Colonic mucosa (tissue), 4 donors: Measurements from ENCODE around the gene IL21R. TPM values are rescaled to one million over a fixed set of nuclear protein-coding genes. Genes with fewer than 3 reads are reported as not detected.
A peak's percentile ranks its signal among the peaks of the same experiment; 100 is the strongest.

ENCODE experiments used
- DNase-seq: peaks from one replicate; pipeline ENCODE4 v3.0.0-alpha.2; 2020
- H3K27ac ChIP-seq: fragments of 200-600 bp; one replicate; pipeline ENCODE4 v1.8.0; 2021
- H3K27me3 ChIP-seq: fragments of 200-600 bp; one replicate; pipeline ENCODE4 v1.8.0; 2021
- H3K36me3 ChIP-seq: fragments of 200-600 bp; one replicate; pipeline ENCODE4 v1.8.0; 2021
- H3K4me1 ChIP-seq: fragments of 200-600 bp; one replicate; pipeline ENCODE4 v1.8.0; 2021; ENCODE audit warnings: mild to moderate bottlenecking
- H3K4me3 ChIP-seq: fragments of 200-600 bp; one replicate; pipeline ENCODE4 v1.8.0; 2021
- H3K9ac ChIP-seq, 2 donors: one replicate each; pipeline ENCODE4 v1.7.0; 2013; ENCODE audit warnings: control low read depth in 2 of 2, low read depth in 2 of 2, low read length in 2 of 2
- H3K9me3 ChIP-seq: fragments of 200-600 bp; one replicate; pipeline ENCODE4 v1.8.0; 2021
- intact Hi-C: fragments of 100-400 bp; cut with DNase I; formaldehyde crosslinking; loops from one replicate; pipeline ENCODE4 v1.14.1; 2022
- total RNA-seq, 2 donors: library from RNA; stranded (reverse); fragmentation: NEBNext Ultra II Directional in 1 of 2; extraction: Animal tissue kit (Norgen Biotek cat#: 25700) in 1 of 2; gene quantifications; one replicate each; pipeline ENCODE4 v1.2.1, GENCODE V29; 2021
- TF ChIP-seq, protein P1 (sequence below): fragments of 200-600 bp; IDR thresholded peaks from one replicate; pipeline ENCODE4 v1.8.0; 2022; ENCODE audit warnings: antibody characterized with exemption, mild to moderate bottlenecking
- donor health status: healthy.
- donor health status: DM: no; HTN: no; CAD: no.
- donor health status: DM: no; HTN: no; CAD: no.

Gene IL21R
- under 1 TPM; 0.56 to 0.91 TPM for total RNA-seq

- H3K27ac ChIP-seq: no peak within 1 kb of the TSS
- H3K9me3 ChIP-seq: no peaks in the 10 kb centered on the region
- peak within 1 kb of the TSS; percentile 18 for H3K4me3 ChIP-seq
- TF ChIP-seq, protein P1, sequence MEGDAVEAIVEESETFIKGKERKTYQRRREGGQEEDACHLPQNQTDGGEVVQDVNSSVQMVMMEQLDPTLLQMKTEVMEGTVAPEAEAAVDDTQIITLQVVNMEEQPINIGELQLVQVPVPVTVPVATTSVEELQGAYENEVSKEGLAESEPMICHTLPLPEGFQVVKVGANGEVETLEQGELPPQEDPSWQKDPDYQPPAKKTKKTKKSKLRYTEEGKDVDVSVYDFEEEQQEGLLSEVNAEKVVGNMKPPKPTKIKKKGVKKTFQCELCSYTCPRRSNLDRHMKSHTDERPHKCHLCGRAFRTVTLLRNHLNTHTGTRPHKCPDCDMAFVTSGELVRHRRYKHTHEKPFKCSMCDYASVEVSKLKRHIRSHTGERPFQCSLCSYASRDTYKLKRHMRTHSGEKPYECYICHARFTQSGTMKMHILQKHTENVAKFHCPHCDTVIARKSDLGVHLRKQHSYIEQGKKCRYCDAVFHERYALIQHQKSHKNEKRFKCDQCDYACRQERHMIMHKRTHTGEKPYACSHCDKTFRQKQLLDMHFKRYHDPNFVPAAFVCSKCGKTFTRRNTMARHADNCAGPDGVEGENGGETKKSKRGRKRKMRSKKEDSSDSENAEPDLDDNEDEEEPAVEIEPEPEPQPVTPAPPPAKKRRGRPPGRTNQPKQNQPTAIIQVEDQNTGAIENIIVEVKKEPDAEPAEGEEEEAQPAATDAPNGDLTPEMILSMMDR: no peak
- H3K36me3 ChIP-seq: no peaks in the 10 kb centered on the region
- no peaks in the 10 kb centered on the region for H3K4me1 ChIP-seq
- intact Hi-C loops: no loop called here
- H3K9ac ChIP-seq: peak within 1 kb of the TSS in 1 of 2 donors; percentile 47
- peak; percentile 57 for DNase-seq
- no peaks in the 10 kb centered on the region for H3K27me3 ChIP-seq
Observed at GRCh38 chr16:27401768-27402568, at the start of gene IL21R. TSS of gene IL21R (plus strand) at chr16:27402174. CDS start at chr16:27430072, 27,898 bp downstream.

GRCh38 chr16:27353853-27354252 lies 48.1 kb upstream of the IL21R start:
- intact Hi-C loops: no loop called here

GRCh38 chr16:27355610-27356009 lies 46.4 kb upstream of the IL21R start:
- intact Hi-C loops: no loop called here
- H3K27ac ChIP-seq: no peak overlapping the region
- no peaks in the 10 kb centered on the region for H3K27me3 ChIP-seq
- no peak overlapping the region for H3K4me3 ChIP-seq
- peaks cover 11% of the 10 kb centered on the region for H3K36me3 ChIP-seq
- H3K4me1 ChIP-seq: no peaks in the 10 kb centered on the region
- H3K9ac ChIP-seq: no peak overlapping the region
- DNase-seq: peak; percentile 38
- H3K9me3 ChIP-seq: no peaks in the 10 kb centered on the region
- TF ChIP-seq, protein P1: peak; percentile 21

More at GRCh38 chr16:27353853-27354252, 48.1 kb upstream of the IL21R start:
- H3K4me1 ChIP-seq: no peaks in the 10 kb centered on the region
- H3K9ac ChIP-seq: no peak overlapping the region
- no peaks in the 10 kb centered on the region for H3K9me3 ChIP-seq
- no peak for DNase-seq
- TF ChIP-seq, protein P1: no peak
- H3K27me3 ChIP-seq: no peaks in the 10 kb centered on the region
- H3K4me3 ChIP-seq: no peak overlapping the region
- no peak overlapping the region for H3K27ac ChIP-seq
- H3K36me3 ChIP-seq: peaks cover 9% of the 10 kb centered on the region

- Histone ChIP-seq H3K27ac (no peak overlapping the region), H3K4me1 (no peaks in the 10 kb centered on the region), H3K36me3 (peaks cover 8% of the 10 kb centered on the region), H3K4me3 (no peak overlapping the region), H3K9me3 (no peaks in the 10 kb centered on the region), H3K9ac (no peak overlapping the region), H3K27me3 (no peaks in the 10 kb centered on the region)
- TF ChIP-seq, protein P1: no peak
- intact Hi-C loops: no loop called here
- no peak for DNase-seq
Observed at GRCh38 chr16:27356794-27357193, 45.2 kb upstream of the IL21R start.

DNA sequence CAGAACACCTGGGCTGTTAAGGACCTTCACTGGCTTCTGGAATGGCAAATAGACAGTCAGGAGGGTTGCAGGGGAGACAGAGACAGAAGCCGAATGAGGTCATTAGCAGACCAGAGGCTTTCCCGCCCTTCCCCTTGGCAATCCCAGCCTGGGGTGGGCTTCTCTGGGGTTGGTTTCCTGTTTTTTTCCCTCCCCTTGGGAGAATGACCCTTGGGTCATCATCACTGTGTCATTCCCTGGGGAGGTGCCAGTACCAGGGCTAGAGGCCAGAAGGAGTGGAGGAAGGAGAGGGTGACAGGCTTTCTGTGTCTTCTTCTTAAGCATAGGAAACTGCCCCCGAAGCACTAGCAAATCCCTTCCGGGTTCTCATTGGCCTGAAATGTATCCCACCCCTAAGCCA lies 42.9 kb upstream of the IL21R start:
- Histone ChIP-seq H3K27me3 (no peaks in the 10 kb centered on the region), H3K36me3 (peaks cover 8% of the 10 kb centered on the region), H3K4me3 (no peak overlapping the region), H3K9me3 (no peaks in the 10 kb centered on the region), H3K9ac (no peak overlapping the region), H3K27ac (no peak overlapping the region), H3K4me1 (peaks cover 7% of the 10 kb centered on the region)
- no peak for DNase-seq
- TF ChIP-seq, protein P1: no peak
- intact Hi-C loops: no loop called here
